ENCODE measurements around the gene LRSAM1.

- TF ChIP-seq ZZZ3 (IDR thresholded peaks at IDR 0.05) (no peak), POLR2A (conservative IDR thresholded peaks at IDR 0.05) (no peak), SMARCA4 (IDR thresholded peaks at IDR 0.05) (no peak), JUNB (CRISPR knock-in tag; conservative IDR thresholded peaks at IDR 0.05) (no peak), DDX20 (tag; IDR thresholded peaks at IDR 0.05; ENCODE audit: low read depth) (no peak), EZH2 (IDR thresholded peaks at IDR 0.05; ENCODE audit: borderline replicate concordance, low read depth, low read length) (no peak), SMC3 (conservative IDR thresholded peaks at IDR 0.05; ENCODE audit: insufficient read depth, low read depth, low read length) (no peak), GTF2E2 (tag; IDR thresholded peaks at IDR 0.05) (no peak), ZBTB33 (CRISPR knock-in tag; IDR thresholded peaks at IDR 0.05) (no peak), RBM22 (IDR thresholded peaks at IDR 0.05; ENCODE audit: low read depth, low read length, poor library complexity, severe bottlenecking) (no peak), LARP7 (IDR thresholded peaks at IDR 0.05) (no peak)
Observed at GRCh38 chr9:127473501-127473900, 22.2 kb downstream of the LRSAM1 start.

All from K562 (cell line).